H1 (cell line): Measurements from ENCODE around the gene FAM193B. TPM values are rescaled to one million over a fixed set of nuclear protein-coding genes. Genes with fewer than 3 reads are reported as not detected.

ENCODE experiments used
- polyA plus RNA-seq, 7 experiments: library from polyadenylated mRNA; depleted of rRNA in 3 of 7; stranded (reverse) in 5 of 7; unstranded in 2 of 7; fragments of >200 nt in 5 of 7; fragments of 200-250 nt in 2 of 7; gene quantifications; 1 replicate in 5 of 7; 2 replicates in 1 of 7; 4 replicates in 1 of 7; pipeline versions ENCODE4 v1.2.1 to v1.2.3, GENCODE V29; 2011 to 2013; ENCODE audit warnings: missing spikeins in 2 of 7, mixed read lengths in 2 of 7
- total RNA-seq: library from RNA; stranded (reverse); fragmentation: NEBNext Ultra II Directional; extraction: Animal tissue kit (Norgen Biotek cat#: 25700); gene quantifications from 2 replicates; pipeline ENCODE4 v1.2.1, GENCODE V29; 2021
- TF ChIP-seq, protein P1 (sequence below): fragments of 300-600 bp; sonication (generic); IDR thresholded peaks from 2 replicates; pipeline ENCODE4 v1.7.1; 2012; ENCODE audit warnings: low read length, moderate library complexity, mild to moderate bottlenecking, inconsistent platforms; ENCODE audit not compliant: insufficient replicate concordance

Gene FAM193B
- total and polyA plus RNA-seq, 2 of the 8 experiments (the other 6 are each of a cell fraction or from before 2014, with no cell fraction given): 49.9 to 69.8 TPM

- TF ChIP-seq, protein P1, sequence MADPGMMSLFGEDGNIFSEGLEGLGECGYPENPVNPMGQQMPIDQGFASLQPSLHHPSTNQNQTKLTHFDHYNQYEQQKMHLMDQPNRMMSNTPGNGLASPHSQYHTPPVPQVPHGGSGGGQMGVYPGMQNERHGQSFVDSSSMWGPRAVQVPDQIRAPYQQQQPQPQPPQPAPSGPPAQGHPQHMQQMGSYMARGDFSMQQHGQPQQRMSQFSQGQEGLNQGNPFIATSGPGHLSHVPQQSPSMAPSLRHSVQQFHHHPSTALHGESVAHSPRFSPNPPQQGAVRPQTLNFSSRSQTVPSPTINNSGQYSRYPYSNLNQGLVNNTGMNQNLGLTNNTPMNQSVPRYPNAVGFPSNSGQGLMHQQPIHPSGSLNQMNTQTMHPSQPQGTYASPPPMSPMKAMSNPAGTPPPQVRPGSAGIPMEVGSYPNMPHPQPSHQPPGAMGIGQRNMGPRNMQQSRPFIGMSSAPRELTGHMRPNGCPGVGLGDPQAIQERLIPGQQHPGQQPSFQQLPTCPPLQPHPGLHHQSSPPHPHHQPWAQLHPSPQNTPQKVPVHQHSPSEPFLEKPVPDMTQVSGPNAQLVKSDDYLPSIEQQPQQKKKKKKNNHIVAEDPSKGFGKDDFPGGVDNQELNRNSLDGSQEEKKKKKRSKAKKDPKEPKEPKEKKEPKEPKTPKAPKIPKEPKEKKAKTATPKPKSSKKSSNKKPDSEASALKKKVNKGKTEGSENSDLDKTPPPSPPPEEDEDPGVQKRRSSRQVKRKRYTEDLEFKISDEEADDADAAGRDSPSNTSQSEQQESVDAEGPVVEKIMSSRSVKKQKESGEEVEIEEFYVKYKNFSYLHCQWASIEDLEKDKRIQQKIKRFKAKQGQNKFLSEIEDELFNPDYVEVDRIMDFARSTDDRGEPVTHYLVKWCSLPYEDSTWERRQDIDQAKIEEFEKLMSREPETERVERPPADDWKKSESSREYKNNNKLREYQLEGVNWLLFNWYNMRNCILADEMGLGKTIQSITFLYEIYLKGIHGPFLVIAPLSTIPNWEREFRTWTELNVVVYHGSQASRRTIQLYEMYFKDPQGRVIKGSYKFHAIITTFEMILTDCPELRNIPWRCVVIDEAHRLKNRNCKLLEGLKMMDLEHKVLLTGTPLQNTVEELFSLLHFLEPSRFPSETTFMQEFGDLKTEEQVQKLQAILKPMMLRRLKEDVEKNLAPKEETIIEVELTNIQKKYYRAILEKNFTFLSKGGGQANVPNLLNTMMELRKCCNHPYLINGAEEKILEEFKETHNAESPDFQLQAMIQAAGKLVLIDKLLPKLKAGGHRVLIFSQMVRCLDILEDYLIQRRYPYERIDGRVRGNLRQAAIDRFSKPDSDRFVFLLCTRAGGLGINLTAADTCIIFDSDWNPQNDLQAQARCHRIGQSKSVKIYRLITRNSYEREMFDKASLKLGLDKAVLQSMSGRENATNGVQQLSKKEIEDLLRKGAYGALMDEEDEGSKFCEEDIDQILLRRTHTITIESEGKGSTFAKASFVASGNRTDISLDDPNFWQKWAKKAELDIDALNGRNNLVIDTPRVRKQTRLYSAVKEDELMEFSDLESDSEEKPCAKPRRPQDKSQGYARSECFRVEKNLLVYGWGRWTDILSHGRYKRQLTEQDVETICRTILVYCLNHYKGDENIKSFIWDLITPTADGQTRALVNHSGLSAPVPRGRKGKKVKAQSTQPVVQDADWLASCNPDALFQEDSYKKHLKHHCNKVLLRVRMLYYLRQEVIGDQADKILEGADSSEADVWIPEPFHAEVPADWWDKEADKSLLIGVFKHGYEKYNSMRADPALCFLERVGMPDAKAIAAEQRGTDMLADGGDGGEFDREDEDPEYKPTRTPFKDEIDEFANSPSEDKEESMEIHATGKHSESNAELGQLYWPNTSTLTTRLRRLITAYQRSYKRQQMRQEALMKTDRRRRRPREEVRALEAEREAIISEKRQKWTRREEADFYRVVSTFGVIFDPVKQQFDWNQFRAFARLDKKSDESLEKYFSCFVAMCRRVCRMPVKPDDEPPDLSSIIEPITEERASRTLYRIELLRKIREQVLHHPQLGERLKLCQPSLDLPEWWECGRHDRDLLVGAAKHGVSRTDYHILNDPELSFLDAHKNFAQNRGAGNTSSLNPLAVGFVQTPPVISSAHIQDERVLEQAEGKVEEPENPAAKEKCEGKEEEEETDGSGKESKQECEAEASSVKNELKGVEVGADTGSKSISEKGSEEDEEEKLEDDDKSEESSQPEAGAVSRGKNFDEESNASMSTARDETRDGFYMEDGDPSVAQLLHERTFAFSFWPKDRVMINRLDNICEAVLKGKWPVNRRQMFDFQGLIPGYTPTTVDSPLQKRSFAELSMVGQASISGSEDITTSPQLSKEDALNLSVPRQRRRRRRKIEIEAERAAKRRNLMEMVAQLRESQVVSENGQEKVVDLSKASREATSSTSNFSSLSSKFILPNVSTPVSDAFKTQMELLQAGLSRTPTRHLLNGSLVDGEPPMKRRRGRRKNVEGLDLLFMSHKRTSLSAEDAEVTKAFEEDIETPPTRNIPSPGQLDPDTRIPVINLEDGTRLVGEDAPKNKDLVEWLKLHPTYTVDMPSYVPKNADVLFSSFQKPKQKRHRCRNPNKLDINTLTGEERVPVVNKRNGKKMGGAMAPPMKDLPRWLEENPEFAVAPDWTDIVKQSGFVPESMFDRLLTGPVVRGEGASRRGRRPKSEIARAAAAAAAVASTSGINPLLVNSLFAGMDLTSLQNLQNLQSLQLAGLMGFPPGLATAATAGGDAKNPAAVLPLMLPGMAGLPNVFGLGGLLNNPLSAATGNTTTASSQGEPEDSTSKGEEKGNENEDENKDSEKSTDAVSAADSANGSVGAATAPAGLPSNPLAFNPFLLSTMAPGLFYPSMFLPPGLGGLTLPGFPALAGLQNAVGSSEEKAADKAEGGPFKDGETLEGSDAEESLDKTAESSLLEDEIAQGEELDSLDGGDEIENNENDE: no peak
- TF ChIP-seq, all 59 proteins: peak for 0
These were observed 63.4 kb downstream of the FAM193B start (continued) for GRCh38 chr5:177490992-177491391.
